Sigmoid colon (tissue), 3 donors: ENCODE results near the gene NT5DC1.

ENCODE experiments used
- CTCF ChIP-seq, 4 experiments: fragments of 450-650 bp in 3 of 4; fragments of 200-600 bp in 1 of 4; IDR thresholded peaks; one replicate each; pipeline ENCODE4 v1.5.1; 2016 to 2019; ENCODE audit warnings: antibody characterized with exemption in 4 of 4, mild to moderate bottlenecking in 3 of 4, moderate library complexity in 2 of 4
- POLR2A ChIP-seq, 2 donors: fragments of 450-650 bp; IDR thresholded peaks; one replicate each; pipeline ENCODE4 v1.6.1; 2016; ENCODE audit warnings: antibody characterized with exemption in 2 of 2, mild to moderate bottlenecking in 2 of 2, moderate library complexity in 2 of 2

- no peak for TF ChIP-seq POLR2A (IDR thresholded peaks at IDR 0.05)
- no peak for TF ChIP-seq CTCF (IDR thresholded peaks at IDR 0.05)
These were observed 1.1 kb downstream of the NT5DC1 start for GRCh38 chr6:116101790-116102189.
